ENCODE measurements around the gene ZSCAN16. TPM values are rescaled to one million over a fixed set of nuclear protein-coding genes. Genes with fewer than 3 reads are reported as not detected.

The ZSCAN16 gene
- total and polyA plus RNA-seq, 2 of the 13 experiments (the other 11 are each of a cell fraction or from before 2014, with no cell fraction given) = 5.7 to 12.7 TPM

DNA sequence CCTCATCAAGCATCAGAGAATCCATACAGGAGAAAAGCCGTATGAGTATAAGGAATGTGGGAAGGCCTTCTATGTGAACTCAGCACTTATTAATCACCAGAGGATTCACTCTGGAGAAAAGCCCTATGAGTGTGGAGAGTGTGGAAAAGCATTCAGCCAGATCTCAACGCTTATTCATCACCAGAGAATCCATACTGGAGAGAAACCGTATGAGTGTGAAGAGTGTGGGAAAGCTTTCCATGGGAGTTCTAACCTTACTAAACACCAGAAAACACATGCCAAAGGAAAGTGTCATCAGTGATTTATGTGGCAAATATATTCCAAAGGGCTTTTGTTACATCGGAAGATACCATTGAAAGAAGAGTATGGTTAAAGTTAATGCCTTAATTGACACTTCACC lies 42.7 kb downstream of the ZSCAN16 start (continued):
- TF ChIP-seq FOXP1 (IDR thresholded peaks at IDR 0.05) = no peak
- no peak for TF ChIP-seq FOXP1 (CRISPR knock-in tag; IDR thresholded peaks at IDR 0.05)
- no peak for TF ChIP-seq NR2F6 (IDR thresholded peaks at IDR 0.05)
- TF ChIP-seq NR2F6 (CRISPR knock-in tag; IDR thresholded peaks at IDR 0.05) = no peak
- no peak for TF ChIP-seq PAF1 (CRISPR knock-in tag; IDR thresholded peaks at IDR 0.05)
- TF ChIP-seq ZFYVE20 (CRISPR knock-in tag; IDR thresholded peaks at IDR 0.05; ENCODE audit: borderline replicate concordance, low read depth) = no peak
- no peak for TF ChIP-seq ZNF747 (CRISPR knock-in tag; IDR thresholded peaks at IDR 0.05; ENCODE audit: borderline replicate concordance)
- TF ChIP-seq, protein P1, sequence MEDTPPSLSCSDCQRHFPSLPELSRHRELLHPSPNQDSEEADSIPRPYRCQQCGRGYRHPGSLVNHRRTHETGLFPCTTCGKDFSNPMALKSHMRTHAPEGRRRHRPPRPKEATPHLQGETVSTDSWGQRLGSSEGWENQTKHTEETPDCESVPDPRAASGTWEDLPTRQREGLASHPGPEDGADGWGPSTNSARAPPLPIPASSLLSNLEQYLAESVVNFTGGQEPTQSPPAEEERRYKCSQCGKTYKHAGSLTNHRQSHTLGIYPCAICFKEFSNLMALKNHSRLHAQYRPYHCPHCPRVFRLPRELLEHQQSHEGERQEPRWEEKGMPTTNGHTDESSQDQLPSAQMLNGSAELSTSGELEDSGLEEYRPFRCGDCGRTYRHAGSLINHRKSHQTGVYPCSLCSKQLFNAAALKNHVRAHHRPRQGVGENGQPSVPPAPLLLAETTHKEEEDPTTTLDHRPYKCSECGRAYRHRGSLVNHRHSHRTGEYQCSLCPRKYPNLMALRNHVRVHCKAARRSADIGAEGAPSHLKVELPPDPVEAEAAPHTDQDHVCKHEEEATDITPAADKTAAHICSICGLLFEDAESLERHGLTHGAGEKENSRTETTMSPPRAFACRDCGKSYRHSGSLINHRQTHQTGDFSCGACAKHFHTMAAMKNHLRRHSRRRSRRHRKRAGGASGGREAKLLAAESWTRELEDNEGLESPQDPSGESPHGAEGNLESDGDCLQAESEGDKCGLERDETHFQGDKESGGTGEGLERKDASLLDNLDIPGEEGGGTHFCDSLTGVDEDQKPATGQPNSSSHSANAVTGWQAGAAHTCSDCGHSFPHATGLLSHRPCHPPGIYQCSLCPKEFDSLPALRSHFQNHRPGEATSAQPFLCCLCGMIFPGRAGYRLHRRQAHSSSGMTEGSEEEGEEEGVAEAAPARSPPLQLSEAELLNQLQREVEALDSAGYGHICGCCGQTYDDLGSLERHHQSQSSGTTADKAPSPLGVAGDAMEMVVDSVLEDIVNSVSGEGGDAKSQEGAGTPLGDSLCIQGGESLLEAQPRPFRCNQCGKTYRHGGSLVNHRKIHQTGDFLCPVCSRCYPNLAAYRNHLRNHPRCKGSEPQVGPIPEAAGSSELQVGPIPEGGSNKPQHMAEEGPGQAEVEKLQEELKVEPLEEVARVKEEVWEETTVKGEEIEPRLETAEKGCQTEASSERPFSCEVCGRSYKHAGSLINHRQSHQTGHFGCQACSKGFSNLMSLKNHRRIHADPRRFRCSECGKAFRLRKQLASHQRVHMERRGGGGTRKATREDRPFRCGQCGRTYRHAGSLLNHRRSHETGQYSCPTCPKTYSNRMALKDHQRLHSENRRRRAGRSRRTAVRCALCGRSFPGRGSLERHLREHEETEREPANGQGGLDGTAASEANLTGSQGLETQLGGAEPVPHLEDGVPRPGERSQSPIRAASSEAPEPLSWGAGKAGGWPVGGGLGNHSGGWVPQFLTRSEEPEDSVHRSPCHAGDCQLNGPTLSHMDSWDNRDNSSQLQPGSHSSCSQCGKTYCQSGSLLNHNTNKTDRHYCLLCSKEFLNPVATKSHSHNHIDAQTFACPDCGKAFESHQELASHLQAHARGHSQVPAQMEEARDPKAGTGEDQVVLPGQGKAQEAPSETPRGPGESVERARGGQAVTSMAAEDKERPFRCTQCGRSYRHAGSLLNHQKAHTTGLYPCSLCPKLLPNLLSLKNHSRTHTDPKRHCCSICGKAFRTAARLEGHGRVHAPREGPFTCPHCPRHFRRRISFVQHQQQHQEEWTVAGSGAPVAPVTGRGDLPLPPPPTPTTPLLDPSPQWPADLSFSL (CRISPR knock-in tag; IDR thresholded peaks at IDR 0.05) = no peak
- TF ChIP-seq, protein P2, sequence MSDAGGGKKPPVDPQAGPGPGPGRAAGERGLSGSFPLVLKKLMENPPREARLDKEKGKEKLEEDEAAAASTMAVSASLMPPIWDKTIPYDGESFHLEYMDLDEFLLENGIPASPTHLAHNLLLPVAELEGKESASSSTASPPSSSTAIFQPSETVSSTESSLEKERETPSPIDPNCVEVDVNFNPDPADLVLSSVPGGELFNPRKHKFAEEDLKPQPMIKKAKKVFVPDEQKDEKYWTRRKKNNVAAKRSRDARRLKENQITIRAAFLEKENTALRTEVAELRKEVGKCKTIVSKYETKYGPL (CRISPR knock-in tag; IDR thresholded peaks at IDR 0.05) = no peak
- TF ChIP-seq TEAD3 (CRISPR knock-in tag; optimal IDR thresholded peaks at IDR 0.05; ENCODE audit: borderline replicate concordance) = no peak
